HL-60 (cell line): ENCODE data around the gene ANP32B.

Source experiments
- DNase-seq, 2 experiments: peaks; one replicate each; pipeline ENCODE4 v3.0.0-alpha.2; 2010 to 2020; ENCODE audit warnings: low read depth in 1 of 2, low spot score in 1 of 2
- H3K27ac ChIP-seq: fragments of 250-450 bp; sonication (Bioruptor Pico); replicated peaks from 2 replicates; pipeline ENCODE4 v1.5.1; 2020; ENCODE audit warnings: mild to moderate bottlenecking, moderate library complexity
- H3K27me3 ChIP-seq: fragments of 250-450 bp; sonication (Bioruptor Pico); 2 replicates; pipeline ENCODE4 v1.5.1; 2021; ENCODE audit warnings: mild to moderate bottlenecking, moderate library complexity; ENCODE audit not compliant: insufficient read depth, poor library complexity, severe bottlenecking
- H3K4me3 ChIP-seq: replicated peaks from 2 replicates; pipeline ENCODE4 v1.5.1; 2011; ENCODE audit warnings: mild to moderate bottlenecking, control low read depth, low read length; ENCODE audit not compliant: insufficient read depth
- GABPA ChIP-seq: IDR thresholded peaks from 2 replicates; pipeline ENCODE4 v1.6.1; 2012; ENCODE audit warnings: low read depth
- POLR2AphosphoS5 ChIP-seq: IDR thresholded peaks from 2 replicates; pipeline ENCODE4 v1.6.1; 2012; ENCODE audit warnings: low read depth
- REST ChIP-seq: IDR thresholded peaks from 2 replicates; pipeline ENCODE4 v1.6.1; 2012; ENCODE audit warnings: low read depth; ENCODE audit not compliant: insufficient replicate concordance
- SPI1 ChIP-seq: IDR thresholded peaks from 2 replicates; pipeline ENCODE4 v1.6.1; 2012; ENCODE audit warnings: low read depth, mild to moderate bottlenecking, borderline replicate concordance
- TF ChIP-seq, protein P1 (sequence below): IDR thresholded peaks from one replicate; pipeline ENCODE4 v1.5.1; 2011; ENCODE audit warnings: low read length, control low read depth, inconsistent platforms; ENCODE audit not compliant: insufficient read depth

The ANP32B gene

DNA sequence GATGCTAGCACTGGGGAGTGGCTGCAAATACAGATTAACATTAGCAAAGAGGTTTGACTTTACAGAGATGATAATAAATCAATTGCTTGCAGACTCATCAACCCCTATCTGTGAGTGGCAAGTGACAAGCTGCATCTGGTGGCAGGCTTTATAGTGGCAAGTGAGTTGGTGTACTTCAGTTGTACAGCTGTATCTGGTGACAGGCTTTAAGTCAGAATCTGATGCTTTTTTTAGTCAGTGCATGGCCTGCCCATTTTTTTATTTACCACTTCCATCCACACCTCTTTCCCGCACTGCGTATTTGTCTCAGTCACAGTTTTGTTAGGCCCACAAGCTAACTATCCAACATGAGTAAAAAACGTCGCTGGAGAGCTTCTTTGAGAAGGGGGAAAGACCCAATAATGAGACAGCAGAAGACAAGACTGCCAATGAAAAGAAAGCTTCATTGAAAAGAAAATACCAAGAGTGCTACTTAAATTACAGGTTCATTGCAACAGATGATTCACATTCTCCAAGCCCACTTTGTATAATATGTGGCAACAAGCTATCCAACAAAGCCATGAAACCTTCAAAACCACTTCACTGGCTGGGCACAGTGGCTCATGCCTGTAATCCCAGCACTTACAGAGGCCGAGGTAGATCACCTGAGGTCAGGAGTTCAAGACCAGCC lies 23.1 kb downstream of the ANP32B start:
- Histone ChIP-seq H3K27me3 (no peaks in the 10 kb centered on the region), H3K27ac (no peak overlapping the region), H3K4me3 (no peak overlapping the region)
- TF ChIP-seq GABPA (no peak), POLR2AphosphoS5 (0 out of 2 replicates have a peak, but pooled peaks have one; percentile 9)
- no peak for DNase-seq

GRCh38 chr9:98007251-98007928 lies 24.2 kb downstream of the ANP32B start:
- DNase-seq = no peak
- H3K4me3 ChIP-seq = no peak overlapping the region
- H3K27me3 ChIP-seq = no peaks in the 10 kb centered on the region
- TF ChIP-seq GABPA (no peak), SPI1 (no peak), POLR2AphosphoS5 (no peak; the same call in 1 of the 2 replicates), REST (no peak)
- TF ChIP-seq, protein P1, sequence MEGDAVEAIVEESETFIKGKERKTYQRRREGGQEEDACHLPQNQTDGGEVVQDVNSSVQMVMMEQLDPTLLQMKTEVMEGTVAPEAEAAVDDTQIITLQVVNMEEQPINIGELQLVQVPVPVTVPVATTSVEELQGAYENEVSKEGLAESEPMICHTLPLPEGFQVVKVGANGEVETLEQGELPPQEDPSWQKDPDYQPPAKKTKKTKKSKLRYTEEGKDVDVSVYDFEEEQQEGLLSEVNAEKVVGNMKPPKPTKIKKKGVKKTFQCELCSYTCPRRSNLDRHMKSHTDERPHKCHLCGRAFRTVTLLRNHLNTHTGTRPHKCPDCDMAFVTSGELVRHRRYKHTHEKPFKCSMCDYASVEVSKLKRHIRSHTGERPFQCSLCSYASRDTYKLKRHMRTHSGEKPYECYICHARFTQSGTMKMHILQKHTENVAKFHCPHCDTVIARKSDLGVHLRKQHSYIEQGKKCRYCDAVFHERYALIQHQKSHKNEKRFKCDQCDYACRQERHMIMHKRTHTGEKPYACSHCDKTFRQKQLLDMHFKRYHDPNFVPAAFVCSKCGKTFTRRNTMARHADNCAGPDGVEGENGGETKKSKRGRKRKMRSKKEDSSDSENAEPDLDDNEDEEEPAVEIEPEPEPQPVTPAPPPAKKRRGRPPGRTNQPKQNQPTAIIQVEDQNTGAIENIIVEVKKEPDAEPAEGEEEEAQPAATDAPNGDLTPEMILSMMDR = no peak
- H3K27ac ChIP-seq = peak overlapping the region; percentile 25; the same call in 1 of the 2 replicates

GRCh38 chr9:98008764-98009163 lies 25.6 kb downstream of the ANP32B start:
- H3K27ac ChIP-seq = no peak overlapping the region
- TF ChIP-seq REST = no peak
- TF ChIP-seq, protein P1 = no peak
- no peak for TF ChIP-seq SPI1
- TF ChIP-seq POLR2AphosphoS5 = no peak
- no peak for TF ChIP-seq GABPA
- no peak for DNase-seq
- H3K4me3 ChIP-seq = no peak overlapping the region
- no peaks in the 10 kb centered on the region for H3K27me3 ChIP-seq

DNA sequence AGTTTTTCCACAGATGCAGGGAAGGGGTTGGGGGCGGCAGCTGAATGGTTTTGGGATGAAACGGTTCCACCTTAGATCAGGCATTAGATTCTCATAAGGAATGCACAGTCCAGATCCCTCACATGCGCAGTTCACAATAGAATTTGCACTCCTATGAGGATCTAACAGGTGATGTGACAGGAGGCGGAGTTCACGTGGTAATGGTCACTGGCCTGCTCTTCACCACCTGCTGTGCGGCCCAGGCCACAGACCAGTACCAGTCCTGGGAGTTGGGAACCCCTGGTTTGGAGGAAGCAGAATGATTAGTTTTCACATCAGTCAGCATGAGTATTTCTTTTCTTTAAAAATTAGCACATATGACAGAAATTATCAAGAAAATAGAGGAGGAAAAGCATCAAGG lies 26.3 kb downstream of the ANP32B start:
- no peak overlapping the region for H3K27ac ChIP-seq
- H3K27me3 ChIP-seq = no peaks in the 10 kb centered on the region
- H3K4me3 ChIP-seq = no peak overlapping the region
- TF ChIP-seq GABPA (no peak), POLR2AphosphoS5 (no peak), REST (no peak)
- DNase-seq = no peak
